Measurements from ENCODE around the gene PTPRD. TPM values are rescaled to one million over a fixed set of nuclear protein-coding genes. Genes with fewer than 3 reads are reported as not detected.

The PTPRD gene
- total and polyA plus RNA-seq, 9 donors, result 16.2 to 231 (median 85.8) TPM

GRCh38 chr9:8684978-8685708, 1927.7 kb downstream of the PTPRD start:
- 88 to 91% (median 91%) methylated on average over 4 of the region's 4 CpGs for WGBS, 3 donors
- DNase-seq, result no peak
- no peak for TF ChIP-seq POLR2A (IDR thresholded peaks at IDR 0.05)
- TF ChIP-seq CTCF (IDR thresholded peaks at IDR 0.05), result no peak
- no peak for TF ChIP-seq EP300 (IDR thresholded peaks at IDR 0.05)
- Histone ChIP-seq H3K27ac (no peak overlapping the region), H3K4me1 (ENCODE audit: insufficient read depth) (no peaks in the 10 kb centered on the region), H3K9me3 (no peaks in the 10 kb centered on the region), H3K4me3 (no peak overlapping the region), H3K36me3 (no peaks in the 10 kb centered on the region), H3K27me3 (no peaks in the 10 kb centered on the region)
- intact Hi-C loops (cut with DNase I), result no loop called here

GRCh38 chr9:8683496-8683895, 1929.3 kb downstream of the PTPRD start:
- Histone ChIP-seq H3K9me3 (no peaks in the 10 kb centered on the region), H3K27ac (no peak overlapping the region), H3K36me3 (no peaks in the 10 kb centered on the region), H3K4me1 (ENCODE audit: insufficient read depth) (no peaks in the 10 kb centered on the region), H3K27me3 (no peaks in the 10 kb centered on the region), H3K4me3 (no peak overlapping the region)
- intact Hi-C loops (cut with DNase I), result no loop called here
- DNase-seq, result no peak
- no peak for TF ChIP-seq CTCF (IDR thresholded peaks at IDR 0.05)
- TF ChIP-seq POLR2A (IDR thresholded peaks at IDR 0.05), result no peak
- TF ChIP-seq EP300 (IDR thresholded peaks at IDR 0.05), result no peak
- 96% methylated on average over 7 of the region's 7 CpGs for WGBS, 3 donors

- H3K36me3 ChIP-seq, result no peaks in the 10 kb centered on the region
- no peak overlapping the region for H3K4me3 ChIP-seq
- no peaks in the 10 kb centered on the region for H3K27me3 ChIP-seq
- H3K4me1 ChIP-seq (ENCODE audit: insufficient read depth), result no peaks in the 10 kb centered on the region
- intact Hi-C loops (cut with DNase I), result no loop called here
- WGBS, 3 donors, result 80 to 86% (median 84%) methylated on average over 2 of the region's 2 CpGs
- DNase-seq, result no peak
- H3K27ac ChIP-seq, result no peak overlapping the region
- no peaks in the 10 kb centered on the region for H3K9me3 ChIP-seq
- TF ChIP-seq CTCF (IDR thresholded peaks at IDR 0.05) (no peak), EP300 (IDR thresholded peaks at IDR 0.05) (no peak), POLR2A (IDR thresholded peaks at IDR 0.05) (no peak)
These were observed 1932.1 kb downstream of the PTPRD start for GRCh38 chr9:8680658-8681057.

GRCh38 chr9:8680157-8680556, 1932.6 kb downstream of the PTPRD start:
- no peak for TF ChIP-seq EP300 (IDR thresholded peaks at IDR 0.05)
- TF ChIP-seq CTCF (IDR thresholded peaks at IDR 0.05), result no peak
- no peak for TF ChIP-seq POLR2A (IDR thresholded peaks at IDR 0.05)
- Histone ChIP-seq H3K4me3 (no peak overlapping the region), H3K36me3 (no peaks in the 10 kb centered on the region), H3K9me3 (no peaks in the 10 kb centered on the region), H3K4me1 (ENCODE audit: insufficient read depth) (no peaks in the 10 kb centered on the region), H3K27me3 (no peaks in the 10 kb centered on the region), H3K27ac (no peak overlapping the region)
- intact Hi-C loops (cut with DNase I), result no loop called here
- no peak for DNase-seq
- 91 to 93% (median 91%) methylated on average over 3 of the region's 3 CpGs for WGBS, 3 donors

Data from ovary (tissue), 9 donors.